Activated CD4-positive, CD25-positive, alpha-beta regulatory T cell treated with anti-CD3 and anti-CD28 coated beads, Interleukin-2, amount 50 U/mL, for 72 hours (primary cell): ENCODE data around the gene ASTN1.

Experiments
- DNase-seq: peaks from one replicate; pipeline ENCODE4 v3.0.0; 2021

Gene ASTN1

GRCh38 chr1:177164380-177165068 is at the start of gene ASTN1:
TSS of gene ASTN1 (minus strand) at chr1:177164712. CDS start at chr1:177164676, 36 bp downstream.
- DNase-seq = no peak

GRCh38 chr1:177211231-177211630 is 46.7 kb upstream of the ASTN1 start:
- no peak for DNase-seq

GRCh38 chr1:177210071-177210470 is 45.6 kb upstream of the ASTN1 start:
- DNase-seq = no peak

GRCh38 chr1:177209357-177209756 is 44.8 kb upstream of the ASTN1 start:
- no peak for DNase-seq

GRCh38 chr1:177208920-177209319 is 44.4 kb upstream of the ASTN1 start:
- no peak for DNase-seq

- no peak for DNase-seq
Measured at GRCh38 chr1:177206831-177207355, 42.4 kb upstream of the ASTN1 start.

- no peak for DNase-seq
Measured at GRCh38 chr1:177200290-177200689, 35.8 kb upstream of the ASTN1 start.

- DNase-seq = no peak
Measured at GRCh38 chr1:177198243-177198642, 33.7 kb upstream of the ASTN1 start.

- no peak for DNase-seq
Measured at GRCh38 chr1:177190308-177190970, 25.9 kb upstream of the ASTN1 start.

GRCh38 chr1:177186639-177187038 is 22.1 kb upstream of the ASTN1 start:
- no peak for DNase-seq

GRCh38 chr1:177185209-177185608 is 20.7 kb upstream of the ASTN1 start:
- no peak for DNase-seq

GRCh38 chr1:177183836-177184235 is 19.3 kb upstream of the ASTN1 start:
- DNase-seq = no peak

GRCh38 chr1:177181631-177182291 is 17.2 kb upstream of the ASTN1 start:
- no peak for DNase-seq

- no peak for DNase-seq
Measured at GRCh38 chr1:177181280-177181630, 16.7 kb upstream of the ASTN1 start.

GRCh38 chr1:177174921-177175634 is 10.6 kb upstream of the ASTN1 start:
- no peak for DNase-seq

- no peak for DNase-seq
Measured at GRCh38 chr1:177173976-177174375, 9.5 kb upstream of the ASTN1 start.

GRCh38 chr1:177172866-177173265 is 8.4 kb upstream of the ASTN1 start:
- no peak for DNase-seq

GRCh38 chr1:177172272-177172671 is 7.8 kb upstream of the ASTN1 start:
- DNase-seq = no peak

- DNase-seq = no peak
Measured at GRCh38 chr1:177171536-177172123, 7.1 kb upstream of the ASTN1 start.

- no peak for DNase-seq
Measured at GRCh38 chr1:177170756-177171535, 6.4 kb upstream of the ASTN1 start, which contains the start of gene BRINP2. TSS of gene BRINP2 (plus strand) at chr1:177170958. CDS start at chr1:177229877, 58,919 bp downstream.

- DNase-seq = no peak
Measured at GRCh38 chr1:177165069-177165439, 542 bp upstream of the ASTN1 start.

GRCh38 chr1:177163844-177164379 is 600 bp downstream of the ASTN1 start:
- DNase-seq = no peak
